COLO668 (cell line): ENCODE results near the gene EMC7.
A peak's percentile ranks its signal among the peaks of the same experiment; 100 is the strongest.

Experiments used
- DNase-seq: peaks from one replicate; lab custom pipeline; 2025; ENCODE audit not compliant: unreplicated experiment; lab: John Stamatoyannopoulos, UW

Gene EMC7

DNA sequence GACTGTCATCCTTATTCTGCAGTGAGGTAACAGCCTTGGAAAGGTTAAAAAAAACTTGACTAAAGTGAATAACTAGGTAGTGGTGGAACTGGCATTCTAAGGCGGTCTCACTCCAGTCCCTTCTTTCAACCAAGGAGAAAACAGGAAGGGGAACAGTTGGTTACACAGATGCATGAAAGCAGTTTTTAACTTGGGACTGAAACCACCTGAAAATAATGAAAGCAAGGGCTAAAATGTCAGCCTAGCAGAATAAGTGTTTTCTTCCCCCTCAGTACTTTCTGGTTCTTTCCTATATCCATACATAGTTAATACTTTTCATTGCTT is 61.9 kb downstream of the EMC7 start:
- no peak for DNase-seq

DNA sequence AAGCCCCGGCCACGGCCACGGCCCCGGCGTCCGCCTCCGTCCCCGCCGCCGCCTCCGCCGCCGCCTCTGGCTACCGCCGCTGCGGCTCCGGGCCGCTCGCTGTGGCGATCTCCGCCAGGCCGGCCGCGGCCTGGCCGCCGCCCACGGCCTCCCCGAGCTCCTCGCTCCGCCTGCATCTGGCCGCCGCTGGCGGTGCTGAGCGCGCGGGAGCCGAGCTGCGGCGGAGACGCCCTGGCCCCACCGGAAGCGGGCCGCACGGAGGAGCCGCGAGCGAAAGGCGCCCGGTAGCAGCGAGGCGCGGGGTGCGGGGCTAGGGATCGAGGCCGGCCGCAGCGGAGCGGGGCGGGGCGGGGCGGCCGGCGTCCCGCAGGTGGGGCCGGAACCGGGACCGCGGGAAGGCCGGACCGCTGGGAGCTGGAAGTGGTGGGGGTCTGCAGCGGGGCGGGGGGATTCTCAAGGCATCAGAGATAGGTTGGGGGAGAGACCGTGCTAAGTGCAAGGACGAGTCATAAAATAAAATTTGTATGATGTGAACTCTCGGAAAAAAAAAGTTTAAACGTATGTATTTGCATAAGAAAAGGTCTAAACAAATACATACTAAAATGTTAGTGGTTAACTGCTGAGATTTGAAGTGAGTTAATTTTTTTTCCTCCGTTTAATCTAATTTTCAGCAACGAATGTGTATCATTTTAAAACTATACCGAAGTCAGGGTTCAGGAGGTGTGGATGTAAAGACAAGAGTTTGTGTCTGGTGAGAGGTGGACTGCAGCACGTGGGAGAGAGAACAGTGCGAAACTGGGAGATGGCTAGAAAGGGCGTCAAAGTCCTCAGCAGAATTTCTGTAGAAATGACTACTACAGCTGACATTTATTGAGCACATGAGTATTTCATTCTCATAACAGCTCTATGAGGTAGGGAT is 62.5 kb downstream of the EMC7 start, which contains the start of gene AVEN:
Gene AVEN (minus strand): TSS at position 334 of the 919 bp plus-strand sequence. CDS start 158 bp downstream, at position 176.
- DNase-seq: peak; percentile 71

DNA sequence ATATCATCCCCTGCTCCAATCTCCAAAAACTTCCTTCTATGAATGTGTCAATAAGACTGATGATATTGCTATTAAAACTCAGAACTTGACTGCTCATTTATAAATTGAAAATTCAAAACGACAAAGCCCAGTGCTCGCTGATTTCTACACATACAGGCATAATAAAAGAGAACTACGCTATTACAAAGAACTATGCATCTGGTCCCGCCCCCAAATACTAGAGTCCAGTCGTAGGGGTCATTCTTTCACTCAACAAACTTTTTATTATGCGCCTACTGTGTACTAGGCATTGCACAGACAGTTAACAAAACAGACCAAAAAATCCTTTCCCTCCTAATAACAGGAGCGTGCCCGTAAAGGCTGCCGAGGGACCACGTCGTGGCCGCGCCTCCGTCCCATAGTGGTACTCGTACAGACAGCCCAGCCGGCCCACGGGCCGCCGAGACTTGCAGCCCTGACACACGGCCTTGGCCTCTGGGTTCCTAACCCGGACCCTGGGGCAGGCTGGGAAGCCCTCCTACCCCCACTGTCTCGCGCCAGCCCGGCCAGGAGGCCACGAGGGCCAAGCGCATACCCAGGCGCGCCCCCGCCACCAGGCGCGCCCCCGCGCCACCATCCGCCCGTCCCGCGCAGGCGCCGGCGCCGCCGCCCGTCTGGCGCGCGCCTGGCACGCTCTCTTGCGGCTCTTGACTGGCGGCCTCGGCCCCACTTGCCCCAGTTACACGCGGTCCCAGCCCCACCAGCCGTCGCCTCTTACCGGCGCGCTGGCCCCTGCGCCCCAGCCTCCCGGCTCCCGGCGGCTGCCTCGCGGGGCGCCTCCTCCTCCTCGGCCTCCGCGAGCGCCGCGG is 63.4 kb downstream of the EMC7 start:
- peak; percentile 87 for DNase-seq
